Esophagus muscularis mucosa (tissue), 3 donors: ENCODE results near the gene CELF2.

ENCODE experiments used
- CTCF ChIP-seq, 3 experiments: fragments of 200-600 bp in 2 of 3; fragments of 450-650 bp in 1 of 3; sonication (generic) in 2 of 3; IDR thresholded peaks; one replicate each; pipeline ENCODE4 v1.5.1; 2017 to 2019; ENCODE audit warnings: antibody characterized with exemption in 3 of 3, mild to moderate bottlenecking in 2 of 3, moderate library complexity in 1 of 3
- POLR2A ChIP-seq: fragments of 450-650 bp; IDR thresholded peaks from one replicate; pipeline ENCODE4 v1.6.1; 2017; ENCODE audit warnings: antibody characterized with exemption, moderate library complexity, mild to moderate bottlenecking, low read depth
- POLR2AphosphoS5 ChIP-seq, 2 donors: sonication (generic); formaldehyde crosslinking; IDR thresholded peaks; one replicate each; pipeline ENCODE4 v1.6.1; 2017; ENCODE audit warnings: antibody characterized with exemption in 2 of 2

GRCh38 chr10:11298116-11298515, 280.4 kb downstream of the CELF2 start:
- no peak for TF ChIP-seq POLR2A
- no peak for TF ChIP-seq CTCF (IDR thresholded peaks at IDR 0.05)
- TF ChIP-seq POLR2AphosphoS5 (IDR thresholded peaks at IDR 0.05) = no peak
